Mammary epithelial cell (primary cell): ENCODE results near the gene PHKA1.

Source experiments
- EZH2 ChIP-seq: IDR thresholded peaks from 2 replicates; pipeline ENCODE4 v1.6.1; 2012; ENCODE audit warnings: low read length, inconsistent platforms, borderline replicate concordance
- TF ChIP-seq, protein P1 (sequence below), 2 donors: IDR thresholded peaks in 1 of 2; conservative IDR thresholded peaks in 1 of 2; 2 replicates each; pipeline ENCODE4 v1.5.1; 2011 to 2012; ENCODE audit warnings: inconsistent platforms in 2 of 2, low read length in 2 of 2, mild to moderate bottlenecking in 2 of 2, control low read depth in 1 of 2, low read depth in 1 of 2; ENCODE audit not compliant: insufficient read depth in 1 of 2; ENCODE audit errors: extremely low read depth in 1 of 2

DNA sequence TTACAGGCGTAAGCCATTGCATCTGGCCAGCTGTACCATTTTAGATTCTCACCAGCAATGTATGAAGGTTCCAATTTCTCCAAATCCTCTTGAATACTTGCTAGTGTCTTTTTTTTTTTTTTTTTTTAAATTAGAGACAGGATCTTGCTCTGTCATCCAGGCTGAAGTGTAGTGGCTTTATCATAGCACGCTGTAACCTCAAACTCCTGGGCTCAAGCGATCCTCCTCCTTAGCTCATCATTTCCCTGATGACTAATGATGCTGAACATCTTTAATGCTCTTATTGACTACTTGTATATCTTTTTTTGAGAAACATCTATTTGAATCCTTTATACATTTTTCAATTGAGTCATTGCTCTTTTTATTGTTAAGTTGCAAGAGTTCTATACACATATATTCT is 181.7 kb downstream of the PHKA1 start:
- TF ChIP-seq, protein P1, sequence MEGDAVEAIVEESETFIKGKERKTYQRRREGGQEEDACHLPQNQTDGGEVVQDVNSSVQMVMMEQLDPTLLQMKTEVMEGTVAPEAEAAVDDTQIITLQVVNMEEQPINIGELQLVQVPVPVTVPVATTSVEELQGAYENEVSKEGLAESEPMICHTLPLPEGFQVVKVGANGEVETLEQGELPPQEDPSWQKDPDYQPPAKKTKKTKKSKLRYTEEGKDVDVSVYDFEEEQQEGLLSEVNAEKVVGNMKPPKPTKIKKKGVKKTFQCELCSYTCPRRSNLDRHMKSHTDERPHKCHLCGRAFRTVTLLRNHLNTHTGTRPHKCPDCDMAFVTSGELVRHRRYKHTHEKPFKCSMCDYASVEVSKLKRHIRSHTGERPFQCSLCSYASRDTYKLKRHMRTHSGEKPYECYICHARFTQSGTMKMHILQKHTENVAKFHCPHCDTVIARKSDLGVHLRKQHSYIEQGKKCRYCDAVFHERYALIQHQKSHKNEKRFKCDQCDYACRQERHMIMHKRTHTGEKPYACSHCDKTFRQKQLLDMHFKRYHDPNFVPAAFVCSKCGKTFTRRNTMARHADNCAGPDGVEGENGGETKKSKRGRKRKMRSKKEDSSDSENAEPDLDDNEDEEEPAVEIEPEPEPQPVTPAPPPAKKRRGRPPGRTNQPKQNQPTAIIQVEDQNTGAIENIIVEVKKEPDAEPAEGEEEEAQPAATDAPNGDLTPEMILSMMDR (conservative IDR thresholded peaks at IDR 0.05 in 1 of 2, IDR thresholded peaks at IDR 0.05 in 1 of 2; ENCODE audit: extremely low read depth in 1 of 2, insufficient read depth in 1 of 2, low read depth in 1 of 2, low read length in 2 of 2) = no peak
- no peak for TF ChIP-seq EZH2
